Astrocyte (in vitro differentiated cells and primary cell): ENCODE data around the gene WDR64. TPM values are rescaled to one million over a fixed set of nuclear protein-coding genes. Genes with fewer than 3 reads are reported as not detected.

Experiments used
- DNase-seq: peaks from one replicate; pipeline ENCODE4 v3.0.0-alpha.2; 2010; ENCODE audit warnings: low read depth
- FAIRE-seq: peaks from 2 replicates; lab custom pipeline; 2011; peaks lifted over from hg19 to GRCh38; lab: Jason Lieb, UNC
- H2AFZ ChIP-seq: 2 replicates; pipeline ENCODE4 v1.6.0; 2012; ENCODE audit warnings: low read depth, low read length, inconsistent platforms
- H3K27ac ChIP-seq: 2 replicates; pipeline ENCODE4 v1.5.1; 2011; ENCODE audit warnings: low read depth, low read length, inconsistent platforms
- H3K27me3 ChIP-seq: 2 replicates; pipeline ENCODE4 v1.6.0; 2011; ENCODE audit warnings: low read length, inconsistent platforms; ENCODE audit not compliant: insufficient read depth
- H3K36me3 ChIP-seq: 2 replicates; pipeline ENCODE4 v1.5.1; 2011; ENCODE audit warnings: low read length, inconsistent platforms; ENCODE audit not compliant: insufficient read depth
- H3K4me1 ChIP-seq: 2 replicates; pipeline ENCODE4 v1.5.1; 2011; ENCODE audit warnings: low read length, inconsistent platforms; ENCODE audit not compliant: insufficient read depth
- H3K4me2 ChIP-seq: 2 replicates; pipeline ENCODE4 v1.6.0; 2012; ENCODE audit warnings: low read length, inconsistent platforms
- H3K4me3 ChIP-seq: 2 replicates; pipeline ENCODE4 v1.5.1; 2011; ENCODE audit warnings: low read depth, mild to moderate bottlenecking, low read length, inconsistent platforms; ENCODE audit not compliant: insufficient read depth
- H3K79me2 ChIP-seq: 2 replicates; pipeline ENCODE4 v1.6.0; 2012; ENCODE audit warnings: mild to moderate bottlenecking, low read length, inconsistent platforms; ENCODE audit not compliant: insufficient read depth
- H3K9ac ChIP-seq: 2 replicates; pipeline ENCODE4 v1.6.0; 2012; ENCODE audit warnings: mild to moderate bottlenecking, low read length, inconsistent platforms
- H3K9me3 ChIP-seq: 2 replicates; pipeline ENCODE4 v1.5.1; 2012; ENCODE audit warnings: low read depth, mild to moderate bottlenecking, low read length, inconsistent platforms; ENCODE audit not compliant: insufficient read depth
- H4K20me1 ChIP-seq: 2 replicates; pipeline ENCODE4 v1.6.0; 2012; ENCODE audit warnings: low read length, inconsistent platforms; ENCODE audit not compliant: insufficient read depth
- H3K27ac Mint-ChIP-seq: one replicate; pipeline ENCODE4 v1.8.0; 2021; ENCODE audit warnings: mild to moderate bottlenecking, mixed read lengths; ENCODE audit not compliant: unreplicated experiment
- H3K27me3 Mint-ChIP-seq: one replicate; pipeline ENCODE4 v1.8.0; 2021; ENCODE audit warnings: low read depth, mixed read lengths; ENCODE audit not compliant: unreplicated experiment
- H3K36me3 Mint-ChIP-seq: one replicate; pipeline ENCODE4 v1.8.0; 2021; ENCODE audit warnings: low read depth, mixed read lengths; ENCODE audit not compliant: unreplicated experiment
- H3K4me1 Mint-ChIP-seq: one replicate; pipeline ENCODE4 v1.8.0; 2021; ENCODE audit warnings: low read depth, mixed read lengths; ENCODE audit not compliant: unreplicated experiment
- H3K4me3 Mint-ChIP-seq: one replicate; pipeline ENCODE4 v1.8.0; 2021; ENCODE audit warnings: mild to moderate bottlenecking, moderate library complexity, mixed read lengths; ENCODE audit not compliant: unreplicated experiment
- H3K9me3 Mint-ChIP-seq: one replicate; pipeline ENCODE4 v1.8.0; 2021; ENCODE audit warnings: mild to moderate bottlenecking, mixed read lengths; ENCODE audit not compliant: unreplicated experiment
- CTCF ChIP-seq: IDR thresholded peaks from 2 replicates; pipeline ENCODE4 v1.5.1; 2011; ENCODE audit warnings: low read depth, mild to moderate bottlenecking, inconsistent platforms, low read length, moderate library complexity; ENCODE audit not compliant: insufficient read depth
- EZH2 ChIP-seq: IDR thresholded peaks from 2 replicates; pipeline ENCODE4 v1.6.1; 2012; ENCODE audit warnings: mild to moderate bottlenecking, low read length, inconsistent platforms; ENCODE audit not compliant: insufficient read depth
- total RNA-seq: library from RNA; stranded (reverse); gene quantifications from 2 replicates; pipeline ENCODE4 v1.2.1, GENCODE V29; 2021

Gene WDR64
- total RNA-seq, 1 donor from 2014 or later, result not detected

- Histone ChIP-seq H3K9me3 (no peaks in the 10 kb centered on the region), H3K4me2 (no peak overlapping the region), H3K4me1 (no peaks in the 10 kb centered on the region), H3K36me3 (no peaks in the 10 kb centered on the region), H3K27me3 (no peaks in the 10 kb centered on the region), H3K4me3 (no peak overlapping the region), H3K9ac (no peak overlapping the region), H3K79me2 (no peaks in the 10 kb centered on the region), H4K20me1 (no peaks in the 10 kb centered on the region), H3K27ac (no peak overlapping the region), H2AFZ (no peak overlapping the region)
- Mint-ChIP-seq H3K27me3 (peaks cover 2% of the 10 kb centered on the region), H3K4me1 (peaks cover 9% of the 10 kb centered on the region), H3K4me3 (no peak overlapping the region), H3K36me3 (no peaks in the 10 kb centered on the region), H3K27ac (no peak overlapping the region), H3K9me3 (no peaks in the 10 kb centered on the region)
- no peak for FAIRE-seq
- no peak for TF ChIP-seq EZH2
- no peak for TF ChIP-seq CTCF
- no peak for DNase-seq
Observed at GRCh38 chr1:241674805-241675384, 22.8 kb downstream of the WDR64 start.

- H3K9ac ChIP-seq, result no peak overlapping the region
- Mint-ChIP-seq H3K4me1 (peaks cover 9% of the 10 kb centered on the region), H3K27ac (no peak overlapping the region), H3K4me3 (no peak overlapping the region), H3K36me3 (no peaks in the 10 kb centered on the region), H3K27me3 (peaks cover 2% of the 10 kb centered on the region), H3K9me3 (no peaks in the 10 kb centered on the region)
- FAIRE-seq (no peak), DNase-seq (no peak)
- H4K20me1 ChIP-seq, result no peaks in the 10 kb centered on the region
- no peak overlapping the region for H3K4me3 ChIP-seq
- no peaks in the 10 kb centered on the region for H3K27me3 ChIP-seq
- H3K27ac ChIP-seq, result no peak overlapping the region
- no peak overlapping the region for H3K4me2 ChIP-seq
- no peaks in the 10 kb centered on the region for H3K9me3 ChIP-seq
- H3K79me2 ChIP-seq, result no peaks in the 10 kb centered on the region
- H3K4me1 ChIP-seq, result no peaks in the 10 kb centered on the region
- no peaks in the 10 kb centered on the region for H3K36me3 ChIP-seq
- TF ChIP-seq EZH2, result no peak
- no peak for TF ChIP-seq CTCF
- no peak overlapping the region for H2AFZ ChIP-seq
Observed at GRCh38 chr1:241675983-241676382, 23.9 kb downstream of the WDR64 start.

- H3K27me3 Mint-ChIP-seq, result peaks cover 2% of the 10 kb centered on the region
- H2AFZ ChIP-seq, result no peak overlapping the region
- no peaks in the 10 kb centered on the region for H3K27me3 ChIP-seq
- no peak for TF ChIP-seq EZH2
- no peak for TF ChIP-seq CTCF
- no peak overlapping the region for H3K27ac ChIP-seq
- H3K27ac Mint-ChIP-seq, result no peak overlapping the region
- no peaks in the 10 kb centered on the region for H3K9me3 Mint-ChIP-seq
- no peak overlapping the region for H3K4me2 ChIP-seq
- H3K4me1 Mint-ChIP-seq, result peaks cover 9% of the 10 kb centered on the region
- no peak overlapping the region for H3K4me3 ChIP-seq
- H3K36me3 Mint-ChIP-seq, result no peaks in the 10 kb centered on the region
- DNase-seq (no peak), FAIRE-seq (no peak)
- H4K20me1 ChIP-seq, result no peaks in the 10 kb centered on the region
- no peak overlapping the region for H3K4me3 Mint-ChIP-seq
- no peaks in the 10 kb centered on the region for H3K79me2 ChIP-seq
- no peaks in the 10 kb centered on the region for H3K36me3 ChIP-seq
- H3K9me3 ChIP-seq, result no peaks in the 10 kb centered on the region
- no peak overlapping the region for H3K9ac ChIP-seq
- H3K4me1 ChIP-seq, result no peaks in the 10 kb centered on the region
Observed at GRCh38 chr1:241677201-241677600, 25.1 kb downstream of the WDR64 start.
